Adrenal gland (tissue), 12 donors: ENCODE measurements around the gene NPC1. TPM values are rescaled to one million over a fixed set of nuclear protein-coding genes. Genes with fewer than 3 reads are reported as not detected.
A peak's percentile ranks its signal among the peaks of the same experiment; 100 is the strongest.

Experiments
- DNase-seq, 7 donors: peaks; one replicate each; pipeline ENCODE4 v3.0.0-alpha.2; 2019 to 2020
- H3K27ac ChIP-seq, 5 donors: fragments of 200-600 bp; sonication (generic) in 4 of 5; 1 replicate in 3 of 5; 2 replicates in 2 of 5; pipeline versions ENCODE4 v1.5.1 to v1.8.0; 2016 to 2020; ENCODE audit warnings: mild to moderate bottlenecking in 1 of 5
- H3K27me3 ChIP-seq: fragments of 200-600 bp; 2 replicates; pipeline ENCODE4 v1.8.0; 2021
- H3K36me3 ChIP-seq, 2 donors: fragments of 200-600 bp; replicated peaks in 1 of 2; 1 replicate in 1 of 2; 2 replicates in 1 of 2; pipeline versions ENCODE4 v1.5.1 to v1.8.0; 2018 to 2022
- H3K4me1 ChIP-seq, 2 donors: fragments of 200-600 bp; replicated peaks in 1 of 2; 1 replicate in 1 of 2; 2 replicates in 1 of 2; pipeline versions ENCODE4 v1.5.1 to v1.8.0; 2018 to 2021
- H3K4me3 ChIP-seq, 4 donors: fragments of 200-600 bp; sonication (generic) in 3 of 4; one replicate each; pipeline ENCODE4 v1.5.1; 2016 to 2018
- H3K9me3 ChIP-seq, 3 donors: fragments of 200-600 bp; sonication (generic) in 1 of 3; replicated peaks in 1 of 3; 1 replicate in 2 of 3; 2 replicates in 1 of 3; pipeline versions ENCODE4 v1.5.1 to v1.8.0; 2016 to 2021
- CTCF ChIP-seq, 6 experiments: fragments of 450-650 bp in 4 of 6; fragments of 200-600 bp in 2 of 6; sonication (generic) in 1 of 6; IDR thresholded peaks; 1 replicate in 5 of 6; 2 replicates in 1 of 6; pipeline versions ENCODE4 v1.5.1 to v1.8.0; 2016 to 2021; ENCODE audit warnings: antibody characterized with exemption in 6 of 6, mild to moderate bottlenecking in 2 of 6, moderate library complexity in 1 of 6
- POLR2A ChIP-seq, 2 donors: fragments of 450-650 bp; IDR thresholded peaks; one replicate each; pipeline ENCODE4 v1.6.1; 2017; ENCODE audit warnings: antibody characterized with exemption in 2 of 2, mild to moderate bottlenecking in 2 of 2, moderate library complexity in 1 of 2
- WGBS, 4 donors: extraction: QIAGEN DNeasy Blood & Tissue Kit in 2 of 4; methylation state at CpG; one replicate each; pipeline versions ENCODE4 v1.1.5 to v1.1.7; 2013 to 2017; 5-methylcytosine and 5-hydroxymethylcytosine counted together
- intact Hi-C, 2 donors: fragments of 100-400 bp; cut with DNase I; formaldehyde crosslinking; loops; one replicate each; pipeline versions ENCODE4 v1.14.1 to v1.15.0; 2022 to 2023
- polyA plus RNA-seq, 3 donors: library from polyadenylated mRNA; stranded (reverse); fragments of 200-250 nt in 2 of 3; fragments of 350-450 nt in 1 of 3; fragmentation: Illumina TruSeq in 1 of 3; extraction: RNeasy Lipid Tissue Mini Kit (QIAGEN cat#74804) in 1 of 3; gene quantifications; one replicate each; pipeline ENCODE4 v1.2.3, GENCODE V29; 2013 to 2014
- total RNA-seq, 9 donors: library from RNA; depleted of rRNA in 4 of 9; stranded (reverse); fragments of >200 nt in 4 of 9; fragments of 120-200 nt in 1 of 9; fragmentation: NEBNext Ultra II Directional in 1 of 9; extraction: Animal tissue kit (Norgen Biotek cat#: 25700) in 1 of 9; gene quantifications; one replicate each; pipeline versions ENCODE4 v1.1.0 to v1.2.4, GENCODE V29; 2013 to 2023
- donor health status: healthy with polysubstance abuse.
- donor health status: Bipolar disorder and iron deficiency.
- donor health status: DM: yes; HTN: yes; CAD: no.
- donor health status: DM: no; HTN: no; CAD: no.
- donor health status: DM: no; HTN: no; CAD: no.
- donor health status: DM: yes; HTN: yes; CAD: no.

Gene NPC1
- total and polyA plus RNA-seq, 12 donors = 38.3 to 1,631 (median 117) TPM

- no peaks in the 10 kb centered on the region for H3K9me3 ChIP-seq
- H3K4me1 ChIP-seq = no peaks in the 10 kb centered on the region
- no peak overlapping the region for H3K4me3 ChIP-seq
- peaks cover 0 to 93% of the 10 kb centered on the region in 2 donors for H3K36me3 ChIP-seq
- H3K27me3 ChIP-seq = no peaks in the 10 kb centered on the region
- intact Hi-C loops = no loop called here
- H3K27ac ChIP-seq = peak overlapping the region in 1 of 5 donors; percentile 4
- 84 to 86% (median 85%) methylated on average over 7 of the region's 7 CpGs for WGBS, 4 donors
- no peak for TF ChIP-seq POLR2A (IDR thresholded peaks at IDR 0.05)
- TF ChIP-seq CTCF (IDR thresholded peaks at IDR 0.05) = no peak
- DNase-seq = peak in 2 of 7 donors; percentile 38 to 59
These were observed 64.4 kb downstream of the NPC1 start for GRCh38 chr18:23521907-23522306.

GRCh38 chr18:23521271-23521670, 65.0 kb downstream of the NPC1 start:
- Histone ChIP-seq H3K9me3 (no peaks in the 10 kb centered on the region), H3K27ac (peak overlapping the region in 1 of 5 donors; percentile 4), H3K4me1 (no peaks in the 10 kb centered on the region), H3K4me3 (no peak overlapping the region), H3K27me3 (no peaks in the 10 kb centered on the region), H3K36me3 (peaks cover 0 to 91% of the 10 kb centered on the region in 2 donors)
- WGBS, 4 donors = 71 to 80% (median 77%) methylated on average over 7 of the region's 7 CpGs
- DNase-seq = no peak
- intact Hi-C loops = no loop called here
- TF ChIP-seq CTCF (IDR thresholded peaks at IDR 0.05) = no peak
- no peak for TF ChIP-seq POLR2A (IDR thresholded peaks at IDR 0.05)

- Histone ChIP-seq H3K27ac (peak overlapping the region in 1 of 5 donors; percentile 56), H3K36me3 (peaks cover 0 to 89% of the 10 kb centered on the region in 2 donors), H3K27me3 (no peaks in the 10 kb centered on the region), H3K4me1 (no peaks in the 10 kb centered on the region), H3K4me3 (no peak overlapping the region), H3K9me3 (no peaks in the 10 kb centered on the region)
- peak in 1 of 7 donors; percentile 55 for DNase-seq
- 67 to 86% (median 75%) methylated on average over 4 of the region's 4 CpGs for WGBS, 4 donors
- no peak for TF ChIP-seq POLR2A (IDR thresholded peaks at IDR 0.05)
- TF ChIP-seq CTCF (IDR thresholded peaks at IDR 0.05) = no peak
- intact Hi-C loops = loop anchor here in 1 of 2 donors (5.0 to 10.0 kb wide), 2 partner anchors 68 to 185 kb away; partner anchors contain the start of gene NPC1
These were observed 66.6 kb downstream of the NPC1 start for GRCh38 chr18:23519734-23520133.

- no peaks in the 10 kb centered on the region for H3K27me3 ChIP-seq
- H3K4me3 ChIP-seq = no peak overlapping the region
- TF ChIP-seq CTCF (IDR thresholded peaks at IDR 0.05) (peak; percentile 67 to 81 (median 78)), POLR2A (IDR thresholded peaks at IDR 0.05) (no peak)
- no peaks in the 10 kb centered on the region for H3K9me3 ChIP-seq
- H3K27ac ChIP-seq = peak overlapping the region in 1 of 5 donors; percentile 4
- peak; percentile 68 to 91 (median 80) for DNase-seq
- H3K36me3 ChIP-seq = peaks cover 0 to 54% of the 10 kb centered on the region in 2 donors
- peaks cover 0 to 8% of the 10 kb centered on the region in 2 donors for H3K4me1 ChIP-seq
- intact Hi-C loops = loop anchor here in 1 of 2 donors (5.0 to 10.0 kb wide), 2 partner anchors 71 to 189 kb away; partner anchors contain the start of gene NPC1
- WGBS, 4 donors = 42 to 53% (median 43%) methylated on average over 13 to 17 of the region's 17 CpGs
These were observed 70.3 kb downstream of the NPC1 start for GRCh38 chr18:23515911-23516546.
